K562 (cell line): ENCODE data around the gene TRIM40. TPM values are rescaled to one million over a fixed set of nuclear protein-coding genes. Genes with fewer than 3 reads are reported as not detected.

ENCODE experiments used
- CBX3 ChIP-seq, 2 experiments: IDR thresholded peaks; 1 replicate in 1 of 2; 2 replicates in 1 of 2; pipeline ENCODE4 v1.6.1; 2012; ENCODE audit warnings: inconsistent platforms in 2 of 2, low read length in 2 of 2, borderline replicate concordance in 1 of 2, control low read depth in 1 of 2
- EP400 ChIP-seq: fragments of 450-650 bp; IDR thresholded peaks from 2 replicates; pipeline ENCODE4 v1.6.1; 2017; ENCODE audit warnings: antibody characterized with exemption, mild to moderate bottlenecking, moderate library complexity
- FOSL1 ChIP-seq: fragments of 200-800 bp; sonication (Bioruptor generic); conservative IDR thresholded peaks from 2 replicates; pipeline ENCODE4 v1.6.1; 2016; ENCODE audit warnings: missing genetic modification characterization, missing compliant biosample characterization
- FOXJ3 ChIP-seq: sonication (generic); formaldehyde crosslinking; IDR thresholded peaks from 2 replicates; pipeline ENCODE4 v1.4.0; 2020; ENCODE audit warnings: mild to moderate bottlenecking, missing genetic modification reagents
- HIVEP1 ChIP-seq: fragments of 250-450 bp; sonication (Bioruptor Pico); IDR thresholded peaks from 2 replicates; pipeline ENCODE4 v1.4.0; 2020; ENCODE audit warnings: mild to moderate bottlenecking
- JUN ChIP-seq, 2 experiments: sonication (generic) in 1 of 2; formaldehyde crosslinking in 1 of 2; IDR thresholded peaks; 2 replicates each; pipeline versions ENCODE4 v1.6.1 to v1.8.0; 2012 to 2022; ENCODE audit warnings: borderline replicate concordance in 2 of 2, mild to moderate bottlenecking in 2 of 2, improper control_type of control experiment in 1 of 2, low read depth in 1 of 2, low read length in 1 of 2, missing genetic modification reagents in 1 of 2
- PRMT5 ChIP-seq: sonication (generic); formaldehyde crosslinking; IDR thresholded peaks from 2 replicates; pipeline ENCODE4 v1.5.0; 2020; ENCODE audit warnings: missing genetic modification reagents
- RAD21 ChIP-seq, 2 experiments: fragments of 250-450 bp in 1 of 2; fragments of 450-650 bp in 1 of 2; sonication (Bioruptor Pico) in 1 of 2; formaldehyde crosslinking in 1 of 2; IDR thresholded peaks in 1 of 2; conservative IDR thresholded peaks in 1 of 2; 2 replicates each; pipeline versions ENCODE4 v1.4.0 to v1.8.0; 2020 to 2022; ENCODE audit warnings: mild to moderate bottlenecking in 2 of 2, moderate library complexity in 1 of 2
- TEAD2 ChIP-seq: fragments of 450-650 bp; IDR thresholded peaks from 2 replicates; pipeline ENCODE4 v1.6.1; 2016; ENCODE audit warnings: missing genetic modification characterization, control low read depth, missing compliant biosample characterization
- TOE1 ChIP-seq, 2 experiments: fragments of 450-650 bp in 1 of 2; sonication (generic) in 1 of 2; formaldehyde crosslinking in 1 of 2; IDR thresholded peaks; 2 replicates each; pipeline versions ENCODE4 v1.7.1 to v1.8.0; 2016 to 2022; ENCODE audit warnings: borderline replicate concordance in 2 of 2, mild to moderate bottlenecking in 2 of 2, antibody characterized with exemption in 1 of 2, inconsistent platforms in 1 of 2, low read depth in 1 of 2, missing genetic modification reagents in 1 of 2, moderate library complexity in 1 of 2
- ZFP36 ChIP-seq: fragments of 150-350 bp; IDR thresholded peaks from 2 replicates; pipeline ENCODE4 v1.6.1; 2018; ENCODE audit warnings: low read length, low read depth; ENCODE audit not compliant: partially characterized antibody
- polyA plus RNA-seq, 8 experiments: library from polyadenylated mRNA; depleted of rRNA in 4 of 8; stranded (reverse) in 5 of 8; unstranded in 3 of 8; fragments of >200 nt; fragmentation: Nextera tagmentation in 2 of 8; fragmentation: Illumina TruSeq in 1 of 8; extraction: Ambion mirVana in 2 of 8; extraction: Trizol in 1 of 8; gene quantifications; 2 replicates each; pipeline versions ENCODE4 v1.2.1 to v1.2.3, GENCODE V29; 2011 to 2014; ENCODE audit warnings: inconsistent platforms in 1 of 8, missing spikeins in 1 of 8
- total RNA-seq, 7 experiments: library from RNA; depleted of rRNA in 6 of 7; stranded (reverse); fragments of >200 nt in 6 of 7; fragmentation: Illumina TruSeq in 2 of 7; extraction: Trizol in 2 of 7; gene quantifications; 2 replicates each; pipeline versions ENCODE4 v1.2.1 to v1.2.3, GENCODE V29; 2011 to 2021; ENCODE audit warnings: low replicate concordance in 1 of 7
- TF ChIP-seq, protein P1 (sequence below): fragments of 450-650 bp; formaldehyde crosslinking; IDR thresholded peaks from 2 replicates; pipeline ENCODE4 v1.4.0; 2020; ENCODE audit warnings: mild to moderate bottlenecking, moderate library complexity
- TF ChIP-seq, protein P2 (sequence below): sonication (generic); formaldehyde crosslinking; IDR thresholded peaks from 2 replicates; pipeline ENCODE4 v1.8.1; 2023; ENCODE audit warnings: missing genetic modification reagents, mild to moderate bottlenecking, borderline replicate concordance
- TF ChIP-seq, protein P3 (sequence below): fragments of 450-650 bp; formaldehyde crosslinking; IDR thresholded peaks from 2 replicates; pipeline ENCODE4 v1.4.0; 2020; ENCODE audit warnings: mild to moderate bottlenecking, mixed read lengths
- TF ChIP-seq, protein P4 (sequence below): fragments of 250-450 bp; sonication (Bioruptor Pico); IDR thresholded peaks from 2 replicates; pipeline ENCODE4 v1.5.0; 2021

The TRIM40 gene
- total and polyA plus RNA-seq, 9 of the 15 experiments (the other 6 are each of a cell fraction or from before 2014, with no cell fraction given) = 0.04 to 0.08 TPM; not detected in 7

DNA sequence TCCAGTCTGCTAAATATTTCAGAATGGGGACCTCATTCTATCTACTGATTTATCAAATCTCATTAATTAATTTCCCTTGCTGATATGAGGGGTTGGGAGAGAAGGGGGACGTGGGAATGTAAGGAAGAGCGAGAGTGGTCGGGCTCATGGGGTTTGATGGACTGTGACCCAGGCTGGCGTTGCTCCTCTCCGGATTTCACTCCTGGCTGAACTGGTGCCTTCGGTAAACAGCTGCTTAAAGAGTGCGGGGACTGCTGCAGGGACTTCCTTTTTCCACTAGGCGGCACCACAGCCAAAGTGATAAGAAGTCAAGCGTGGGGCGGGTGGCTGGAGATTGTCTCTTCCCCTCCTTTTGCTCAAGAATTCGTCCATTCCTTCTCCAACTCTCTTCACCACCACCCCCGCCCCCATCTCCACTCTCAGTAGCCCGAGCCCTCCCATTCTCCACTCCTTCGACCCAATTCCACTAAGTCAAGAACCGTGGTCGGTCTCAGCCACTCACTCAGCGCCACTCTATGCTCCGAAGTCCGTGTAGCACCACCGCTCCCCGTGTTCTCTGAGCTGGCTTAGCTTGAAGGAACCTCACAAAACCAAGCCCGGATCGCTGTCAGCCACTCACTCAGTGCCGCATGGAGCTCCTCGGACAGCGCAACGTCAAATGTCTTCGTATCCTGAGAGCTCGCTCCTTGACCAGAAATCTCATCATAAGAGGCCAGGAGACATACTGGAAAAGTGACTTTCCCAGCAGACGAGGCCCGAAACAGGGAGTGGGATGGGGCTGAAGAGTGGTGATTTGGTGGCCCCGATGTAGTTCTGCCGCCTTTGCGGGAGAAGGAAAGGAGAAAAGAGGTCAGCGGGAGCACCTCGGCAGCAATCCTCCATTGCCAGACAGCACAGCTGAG lies 32.7 kb upstream of the TRIM40 start (continued):
- TF ChIP-seq HIVEP1 (CRISPR knock-in tag) = 0 out of 2 replicates have a peak, but pooled peaks have one; percentile 19
- TF ChIP-seq PRMT5 (CRISPR knock-in tag) = no peak
- TF ChIP-seq TEAD2 (tag) = no peak
- TF ChIP-seq CBX3 (IDR thresholded peaks at IDR 0.05; ENCODE audit: borderline replicate concordance in 1 of 2, low read length in 2 of 2) = peak in 1 of 2 experiments; percentile 49; a peak in 1 of 3 replicates
- TF ChIP-seq RAD21 (CRISPR knock-in tag; conservative IDR thresholded peaks at IDR 0.05 in 1 of 2, IDR thresholded peaks at IDR 0.05 in 1 of 2) = peak; percentile 89 to 92
- TF ChIP-seq, protein P1, sequence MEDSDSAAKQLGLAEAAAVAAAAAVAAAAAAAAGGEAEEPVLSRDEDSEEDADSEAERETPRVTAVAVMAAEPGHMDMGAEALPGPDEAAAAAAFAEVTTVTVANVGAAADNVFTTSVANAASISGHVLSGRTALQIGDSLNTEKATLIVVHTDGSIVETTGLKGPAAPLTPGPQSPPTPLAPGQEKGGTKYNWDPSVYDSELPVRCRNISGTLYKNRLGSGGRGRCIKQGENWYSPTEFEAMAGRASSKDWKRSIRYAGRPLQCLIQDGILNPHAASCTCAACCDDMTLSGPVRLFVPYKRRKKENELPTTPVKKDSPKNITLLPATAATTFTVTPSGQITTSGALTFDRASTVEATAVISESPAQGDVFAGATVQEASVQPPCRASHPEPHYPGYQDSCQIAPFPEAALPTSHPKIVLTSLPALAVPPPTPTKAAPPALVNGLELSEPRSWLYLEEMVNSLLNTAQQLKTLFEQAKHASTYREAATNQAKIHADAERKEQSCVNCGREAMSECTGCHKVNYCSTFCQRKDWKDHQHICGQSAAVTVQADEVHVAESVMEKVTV = peak; percentile 94
- TF ChIP-seq JUN (IDR thresholded peaks at IDR 0.05; ENCODE audit: borderline replicate concordance, low read depth, low read length) = 0 out of 2 replicates have a peak, but pooled peaks have one; percentile 5
- TF ChIP-seq JUN (CRISPR knock-in tag; IDR thresholded peaks at IDR 0.05; ENCODE audit: borderline replicate concordance) = no peak
- TF ChIP-seq, protein P2, sequence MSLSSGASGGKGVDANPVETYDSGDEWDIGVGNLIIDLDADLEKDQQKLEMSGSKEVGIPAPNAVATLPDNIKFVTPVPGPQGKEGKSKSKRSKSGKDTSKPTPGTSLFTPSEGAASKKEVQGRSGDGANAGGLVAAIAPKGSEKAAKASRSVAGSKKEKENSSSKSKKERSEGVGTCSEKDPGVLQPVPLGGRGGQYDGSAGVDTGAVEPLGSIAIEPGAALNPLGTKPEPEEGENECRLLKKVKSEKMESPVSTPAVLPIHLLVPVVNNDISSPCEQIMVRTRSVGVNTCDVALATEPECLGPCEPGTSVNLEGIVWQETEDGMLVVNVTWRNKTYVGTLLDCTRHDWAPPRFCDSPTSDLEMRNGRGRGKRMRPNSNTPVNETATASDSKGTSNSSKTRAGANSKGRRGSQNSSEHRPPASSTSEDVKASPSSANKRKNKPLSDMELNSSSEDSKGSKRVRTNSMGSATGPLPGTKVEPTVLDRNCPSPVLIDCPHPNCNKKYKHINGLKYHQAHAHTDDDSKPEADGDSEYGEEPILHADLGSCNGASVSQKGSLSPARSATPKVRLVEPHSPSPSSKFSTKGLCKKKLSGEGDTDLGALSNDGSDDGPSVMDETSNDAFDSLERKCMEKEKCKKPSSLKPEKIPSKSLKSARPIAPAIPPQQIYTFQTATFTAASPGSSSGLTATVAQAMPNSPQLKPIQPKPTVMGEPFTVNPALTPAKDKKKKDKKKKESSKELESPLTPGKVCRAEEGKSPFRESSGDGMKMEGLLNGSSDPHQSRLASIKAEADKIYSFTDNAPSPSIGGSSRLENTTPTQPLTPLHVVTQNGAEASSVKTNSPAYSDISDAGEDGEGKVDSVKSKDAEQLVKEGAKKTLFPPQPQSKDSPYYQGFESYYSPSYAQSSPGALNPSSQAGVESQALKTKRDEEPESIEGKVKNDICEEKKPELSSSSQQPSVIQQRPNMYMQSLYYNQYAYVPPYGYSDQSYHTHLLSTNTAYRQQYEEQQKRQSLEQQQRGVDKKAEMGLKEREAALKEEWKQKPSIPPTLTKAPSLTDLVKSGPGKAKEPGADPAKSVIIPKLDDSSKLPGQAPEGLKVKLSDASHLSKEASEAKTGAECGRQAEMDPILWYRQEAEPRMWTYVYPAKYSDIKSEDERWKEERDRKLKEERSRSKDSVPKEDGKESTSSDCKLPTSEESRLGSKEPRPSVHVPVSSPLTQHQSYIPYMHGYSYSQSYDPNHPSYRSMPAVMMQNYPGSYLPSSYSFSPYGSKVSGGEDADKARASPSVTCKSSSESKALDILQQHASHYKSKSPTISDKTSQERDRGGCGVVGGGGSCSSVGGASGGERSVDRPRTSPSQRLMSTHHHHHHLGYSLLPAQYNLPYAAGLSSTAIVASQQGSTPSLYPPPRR (CRISPR knock-in tag) = no peak
- no peak for TF ChIP-seq FOSL1 (tag)
- TF ChIP-seq ZFP36 = peak; percentile 27
- no peak for TF ChIP-seq FOXJ3 (CRISPR knock-in tag)
- TF ChIP-seq, protein P3, sequence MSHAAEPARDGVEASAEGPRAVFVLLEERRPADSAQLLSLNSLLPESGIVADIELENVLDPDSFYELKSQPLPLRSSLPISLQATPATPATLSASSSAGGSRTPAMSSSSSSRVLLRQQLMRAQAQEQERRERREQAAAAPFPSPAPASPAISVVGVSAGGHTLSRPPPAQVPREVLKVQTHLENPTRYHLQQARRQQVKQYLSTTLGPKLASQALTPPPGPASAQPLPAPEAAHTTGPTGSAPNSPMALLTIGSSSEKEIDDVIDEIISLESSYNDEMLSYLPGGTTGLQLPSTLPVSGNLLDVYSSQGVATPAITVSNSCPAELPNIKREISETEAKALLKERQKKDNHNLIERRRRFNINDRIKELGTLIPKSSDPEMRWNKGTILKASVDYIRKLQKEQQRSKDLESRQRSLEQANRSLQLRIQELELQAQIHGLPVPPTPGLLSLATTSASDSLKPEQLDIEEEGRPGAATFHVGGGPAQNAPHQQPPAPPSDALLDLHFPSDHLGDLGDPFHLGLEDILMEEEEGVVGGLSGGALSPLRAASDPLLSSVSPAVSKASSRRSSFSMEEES (CRISPR knock-in tag) = no peak
- TF ChIP-seq, protein P4, sequence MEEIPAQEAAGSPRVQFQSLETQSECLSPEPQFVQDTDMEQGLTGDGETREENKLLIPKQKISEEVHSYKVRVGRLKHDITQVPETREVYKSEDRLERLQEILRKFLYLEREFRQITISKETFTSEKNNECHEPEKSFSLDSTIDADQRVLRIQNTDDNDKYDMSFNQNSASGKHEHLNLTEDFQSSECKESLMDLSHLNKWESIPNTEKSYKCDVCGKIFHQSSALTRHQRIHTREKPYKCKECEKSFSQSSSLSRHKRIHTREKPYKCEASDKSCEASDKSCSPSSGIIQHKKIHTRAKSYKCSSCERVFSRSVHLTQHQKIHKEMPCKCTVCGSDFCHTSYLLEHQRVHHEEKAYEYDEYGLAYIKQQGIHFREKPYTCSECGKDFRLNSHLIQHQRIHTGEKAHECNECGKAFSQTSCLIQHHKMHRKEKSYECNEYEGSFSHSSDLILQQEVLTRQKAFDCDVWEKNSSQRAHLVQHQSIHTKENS (CRISPR knock-in tag) = no peak
- no peak for TF ChIP-seq EP400
- TF ChIP-seq TOE1 (IDR thresholded peaks at IDR 0.05; ENCODE audit: borderline replicate concordance) = peak; percentile 32; the same call in 1 of the 2 replicates
- no peak for TF ChIP-seq TOE1 (CRISPR knock-in tag; IDR thresholded peaks at IDR 0.05; ENCODE audit: borderline replicate concordance, low read depth)
